Measurements from ENCODE around the gene ZCCHC24.

DNA sequence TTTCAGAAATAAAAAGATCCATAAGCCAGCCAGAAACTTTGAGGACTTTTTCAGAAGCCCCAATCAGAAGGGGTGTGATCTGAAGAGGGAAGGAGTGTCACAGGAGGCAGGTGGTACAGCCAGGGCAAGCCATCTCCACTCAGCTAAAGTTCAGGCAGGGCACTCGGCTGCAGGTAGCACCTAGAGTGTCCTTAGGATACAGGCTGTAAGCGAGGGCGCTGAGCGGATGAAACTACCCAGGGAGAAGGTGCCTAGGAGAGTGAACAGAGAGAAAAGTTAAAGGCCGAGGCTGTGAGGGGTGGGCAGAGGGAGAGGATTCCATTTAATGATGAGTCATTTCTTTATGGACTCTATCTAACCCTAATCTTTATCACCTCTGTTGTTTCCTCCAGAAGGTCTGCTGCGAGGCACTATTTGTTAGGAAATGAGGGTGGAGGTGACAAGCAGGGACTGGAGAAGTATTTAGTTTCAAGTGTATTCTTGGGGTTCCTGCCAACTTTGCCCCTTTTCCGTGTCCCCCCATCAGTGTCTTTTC, 29.8 kb upstream of the ZCCHC24 start:
- TF ChIP-seq CTCF (IDR thresholded peaks at IDR 0.05 in 8 of 11, conservative IDR thresholded peaks at IDR 0.05 in 3 of 11) (no peak), POLR2A (IDR thresholded peaks at IDR 0.05) (no peak), POLR2AphosphoS5 (IDR thresholded peaks at IDR 0.05) (no peak)
